Measurements from ENCODE around the gene PDE1A.
"Not testable (repeated sequence)": the region's sequence is repeated elsewhere in the genome, so short reads cannot be mapped to it uniquely, and the experiment has no call there.

The PDE1A gene

GRCh38 chr2:182351427-182351826, 75.4 kb downstream of the PDE1A start:
- DNase-seq = no peak

GRCh38 chr2:182349268-182349667, 77.6 kb downstream of the PDE1A start:
- no peak for DNase-seq

- no peak for DNase-seq
Measured at GRCh38 chr2:182345384-182345783, 81.5 kb downstream of the PDE1A start.

- DNase-seq = no peak
Measured at GRCh38 chr2:182330451-182331305, 96.2 kb downstream of the PDE1A start.

DNA sequence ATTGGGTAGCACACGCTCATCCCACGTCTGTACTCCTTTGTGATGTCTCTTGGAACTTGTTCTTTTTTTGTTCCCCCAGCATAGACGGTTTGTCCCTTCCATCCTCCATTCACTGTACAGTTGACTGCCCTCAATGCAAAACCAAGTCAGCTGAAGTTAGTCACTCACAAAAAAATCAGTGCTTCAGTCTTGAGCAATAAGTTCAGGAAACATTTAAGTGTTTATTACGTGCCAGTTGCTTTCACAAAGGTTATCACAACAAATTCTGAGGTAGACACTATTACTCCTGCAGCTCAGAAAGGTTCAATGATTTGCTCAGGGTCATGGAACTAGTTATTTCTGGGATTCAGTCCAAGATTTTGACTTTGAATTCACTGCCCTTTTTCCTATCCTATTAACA, 102.2 kb downstream of the PDE1A start:
- DNase-seq = peak; percentile 2

DNA sequence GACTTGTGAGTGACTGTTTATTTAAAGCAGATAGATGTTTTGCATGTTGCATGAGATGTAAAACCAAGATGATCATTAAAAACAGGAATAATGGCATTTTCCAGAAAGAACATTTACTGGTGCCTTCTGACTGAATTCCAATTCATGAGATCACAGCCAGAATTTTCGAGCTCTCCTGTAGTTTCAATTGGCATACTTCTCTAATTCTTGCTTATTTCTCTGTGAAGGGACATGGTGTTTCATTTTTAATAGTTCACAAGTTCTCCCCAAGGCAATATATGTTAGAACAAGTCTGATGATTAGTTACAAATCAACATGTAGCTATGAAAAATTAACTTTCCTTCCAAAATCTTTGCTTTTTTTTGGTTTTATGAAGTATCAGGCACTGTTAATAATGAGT, 105.7 kb downstream of the PDE1A start:
- DNase-seq = no peak

DNA sequence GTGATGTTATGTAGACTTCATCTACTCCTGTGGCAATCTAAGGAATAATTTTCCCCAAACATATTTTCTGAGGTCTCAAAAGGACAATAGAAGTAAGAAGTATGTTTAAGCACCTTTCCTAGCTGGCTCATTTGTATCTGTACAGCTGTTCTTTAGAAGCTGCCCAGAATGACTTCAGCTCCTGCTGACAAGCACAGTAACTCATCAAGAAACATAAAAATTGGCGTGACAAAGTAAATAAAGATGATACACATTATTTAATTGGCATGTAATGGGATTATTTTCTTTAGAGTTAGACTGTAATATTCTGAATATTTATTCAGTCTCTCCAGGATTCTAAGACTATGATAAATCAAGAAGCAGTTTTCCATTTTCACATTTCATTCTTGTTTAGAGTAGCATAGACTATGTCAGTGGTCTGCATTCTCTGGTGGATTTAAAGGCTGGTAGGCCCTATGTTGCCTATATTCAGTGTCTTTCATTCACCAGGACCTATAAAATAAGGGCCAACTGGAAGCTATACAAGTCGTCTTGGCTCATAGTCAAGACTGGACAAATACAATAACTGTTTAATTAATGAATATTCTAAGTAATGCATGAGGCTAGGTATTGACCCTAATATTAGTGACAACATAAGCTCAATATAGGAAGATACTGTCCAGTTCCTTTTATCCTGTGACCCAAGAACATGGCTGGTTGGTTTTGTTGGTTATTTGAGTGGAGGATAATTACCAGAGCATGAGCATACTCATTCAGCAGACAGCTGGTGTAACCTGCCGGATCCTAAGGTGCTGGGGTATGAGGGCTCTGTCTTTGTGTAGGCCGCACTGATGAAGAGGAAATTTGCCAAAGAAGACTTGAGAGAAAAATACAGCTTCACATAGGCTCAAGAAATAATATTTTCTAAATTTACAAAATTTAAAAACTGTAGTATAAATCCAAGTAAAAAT, 107.0 kb downstream of the PDE1A start:
- peak; percentile 56 for DNase-seq

GRCh38 chr2:182318466-182319220, 108.2 kb downstream of the PDE1A start:
- no peak for DNase-seq

DNA sequence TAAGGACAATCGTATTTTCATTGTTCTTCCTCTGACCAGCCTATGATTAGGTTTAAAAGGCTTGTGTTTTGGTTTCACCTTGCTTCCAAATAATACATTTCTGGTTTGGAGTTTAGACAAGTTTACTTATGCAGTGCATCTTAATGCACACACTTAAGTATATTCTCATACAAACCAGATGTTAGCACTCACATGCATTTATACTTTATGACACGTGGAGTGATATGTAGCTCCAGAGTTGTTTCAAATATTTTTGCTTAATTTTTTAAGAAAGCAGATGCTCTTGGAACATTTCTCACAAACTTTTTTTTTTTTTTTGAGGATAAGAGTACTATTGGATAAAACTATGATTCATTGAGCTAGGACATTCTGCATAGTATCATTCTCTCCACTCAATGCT, 109.9 kb downstream of the PDE1A start:
- no peak for DNase-seq

DNA sequence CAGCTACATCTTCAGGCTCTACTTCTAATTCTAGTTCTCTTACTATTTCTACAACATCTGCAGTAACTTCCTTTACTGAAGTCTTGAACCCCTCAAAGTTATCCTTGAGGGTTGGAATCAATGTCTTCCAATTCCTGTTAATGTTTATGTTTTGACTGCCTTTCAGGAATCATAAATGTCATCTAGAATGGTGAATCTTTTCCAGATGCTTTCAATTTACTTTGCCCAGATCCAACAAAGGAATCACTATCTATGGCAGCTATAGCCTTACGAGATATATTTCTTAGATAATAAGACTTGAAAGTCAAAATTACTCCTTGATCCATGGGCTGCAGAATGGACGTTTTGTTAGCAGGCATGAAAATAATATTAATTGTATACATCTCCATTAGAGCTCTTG, 123.9 kb downstream of the PDE1A start:
- DNase-seq = no peak

DNA sequence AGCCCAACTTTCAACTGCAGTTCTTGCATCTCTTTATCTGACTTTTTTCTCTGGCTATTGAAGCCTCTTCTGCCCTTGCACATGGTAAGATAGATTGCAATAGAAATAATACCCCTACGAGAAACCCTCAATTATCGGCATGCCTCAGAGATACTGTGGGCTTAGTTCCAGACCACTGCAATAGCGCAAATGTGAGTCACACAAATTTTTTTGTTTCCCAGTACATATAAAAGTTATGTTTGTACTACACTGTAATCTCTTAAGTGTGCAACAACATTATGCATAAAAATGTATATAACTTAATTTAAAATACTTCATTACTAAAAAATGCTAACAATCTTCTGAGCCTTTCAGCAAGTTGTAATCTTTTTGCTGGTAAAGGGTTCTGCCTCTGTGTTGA, 124.7 kb downstream of the PDE1A start:
- DNase-seq = peak; percentile 2

DNA sequence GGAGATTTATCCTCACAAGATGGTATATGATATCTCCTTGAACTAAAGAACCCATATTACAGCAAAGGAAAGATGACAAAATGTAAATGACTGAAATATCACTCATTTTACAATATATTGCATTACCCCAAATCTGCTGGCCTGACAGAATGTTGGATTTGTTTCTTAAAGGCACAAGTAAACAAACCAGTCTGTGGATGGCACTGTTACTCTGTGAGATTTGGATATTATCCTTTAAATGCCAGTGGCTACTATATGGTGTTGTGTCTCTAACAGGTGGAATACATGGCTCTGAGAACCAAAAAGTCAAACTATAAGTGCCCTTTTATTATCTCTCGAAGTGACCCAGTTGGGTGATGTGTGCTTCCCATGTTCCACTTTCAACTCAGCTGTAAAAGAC, 125.7 kb downstream of the PDE1A start:
- peak; percentile 18 for DNase-seq

DNA sequence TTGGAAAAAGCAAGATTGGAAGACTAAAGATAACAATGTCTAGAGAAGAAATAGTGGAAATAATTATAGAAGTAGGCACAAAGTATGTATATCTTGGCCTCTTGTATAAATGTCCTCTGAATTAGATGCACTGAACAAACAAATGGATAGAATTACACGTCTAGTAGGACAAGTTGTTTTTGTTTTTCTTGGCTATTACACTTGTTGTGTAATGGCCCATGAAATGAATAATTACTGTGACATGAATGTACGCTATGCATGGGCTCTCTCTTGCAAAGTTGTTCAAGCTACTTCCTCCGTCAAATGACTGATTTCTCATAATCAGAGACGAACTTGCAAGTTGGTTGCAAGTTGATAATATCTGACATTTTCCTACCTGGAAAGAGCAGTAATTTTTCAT, 126.2 kb downstream of the PDE1A start:
- peak; percentile 62 for DNase-seq

- no peak for DNase-seq
Measured at GRCh38 chr2:182299632-182300031, 127.2 kb downstream of the PDE1A start.

- no peak for DNase-seq
Measured at GRCh38 chr2:182298456-182298855, 128.4 kb downstream of the PDE1A start.

DNA sequence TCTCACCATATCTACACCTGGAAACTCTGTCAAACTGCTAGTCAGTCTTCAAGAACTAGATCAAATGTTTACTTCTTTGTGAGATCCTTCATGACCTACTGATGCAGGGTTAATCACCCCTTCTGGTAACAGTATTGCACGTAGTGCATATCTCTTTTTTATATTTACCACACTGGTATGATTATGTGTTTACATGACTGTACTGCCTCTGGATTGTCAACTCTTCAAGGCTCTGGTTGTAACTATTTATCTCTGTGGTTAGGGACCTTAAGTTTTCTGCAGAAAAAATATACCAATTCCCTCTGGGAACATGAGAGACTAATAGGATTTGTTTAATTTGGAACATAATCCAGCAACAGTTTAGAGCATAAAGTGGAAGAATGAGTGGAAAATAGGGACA, 135.5 kb downstream of the PDE1A start:
- DNase-seq = no peak

- no peak for DNase-seq
Measured at GRCh38 chr2:182283512-182283911, 143.3 kb downstream of the PDE1A start.

- no peak for DNase-seq
Measured at GRCh38 chr2:182281276-182281675, 145.6 kb downstream of the PDE1A start.

DNA sequence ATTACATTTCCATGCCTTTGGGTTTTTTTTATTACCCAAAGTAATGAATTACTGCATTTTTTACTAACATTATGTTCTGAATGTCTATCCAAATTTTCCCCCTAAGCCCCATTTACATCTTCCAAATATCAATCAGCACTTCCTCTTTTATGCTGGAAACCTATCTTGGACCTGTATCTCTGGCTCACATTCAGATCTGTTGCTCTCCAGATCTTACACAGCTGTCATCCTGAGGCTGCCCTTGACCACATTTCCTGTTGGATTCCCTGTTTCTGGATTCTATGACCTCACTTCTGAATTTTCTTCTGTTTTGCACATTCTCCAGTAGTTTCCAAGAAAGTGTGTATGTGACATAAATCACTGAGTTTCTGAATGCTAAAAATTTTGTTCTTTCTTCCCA, 146.7 kb downstream of the PDE1A start:
- no peak for DNase-seq

DNA sequence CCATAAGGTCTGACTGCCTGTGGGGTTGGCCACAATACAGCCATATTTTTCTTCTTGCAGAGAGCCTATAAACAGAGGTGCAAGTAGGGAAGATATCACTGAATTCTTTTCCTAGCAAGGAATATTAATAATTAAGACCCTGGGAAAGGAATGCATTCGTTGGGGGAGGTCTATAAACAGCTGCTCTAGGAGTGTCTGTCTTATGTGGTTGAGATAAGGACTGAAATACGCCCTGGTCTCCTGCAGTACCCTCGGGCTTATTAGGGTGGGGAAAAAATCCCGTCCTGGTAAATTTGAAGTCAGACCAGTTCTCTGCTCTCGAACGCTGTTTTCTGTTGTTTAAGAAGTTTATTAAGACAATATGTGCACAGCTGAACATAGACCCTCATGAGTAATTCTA, 150.2 kb downstream of the PDE1A start:
- not testable (repeated sequence) for DNase-seq

- no peak for DNase-seq
Measured at GRCh38 chr2:182267971-182268370, 158.9 kb downstream of the PDE1A start.

GRCh38 chr2:182266909-182267308, 159.9 kb downstream of the PDE1A start:
- DNase-seq = no peak

DNA sequence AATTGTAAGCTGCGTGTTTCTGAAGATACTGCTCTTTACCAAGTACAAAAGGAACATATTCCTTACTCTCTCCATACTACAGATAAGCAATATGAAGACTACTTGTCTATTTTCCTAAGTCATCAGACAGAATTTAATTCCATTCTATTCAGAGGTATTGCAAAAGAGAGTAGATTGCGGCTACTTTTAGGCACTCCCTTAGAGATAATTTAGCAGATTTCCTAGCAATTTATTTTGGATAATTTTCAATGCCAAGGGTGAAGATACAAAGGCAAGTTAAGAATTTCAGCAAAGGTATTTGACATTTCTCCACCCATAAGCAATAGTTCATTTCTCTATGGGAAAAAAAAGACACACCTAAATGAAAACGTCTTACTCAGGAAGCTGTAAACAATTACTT, 161.1 kb downstream of the PDE1A start:
- no peak for DNase-seq

All from COR-L47 (cell line).